ENCODE results near the gene TENM3. TPM values are rescaled to one million over a fixed set of nuclear protein-coding genes. Genes with fewer than 3 reads are reported as not detected.

TENM3 gene
- total RNA-seq, 2 experiments from 2014 or later = not detected

DNA sequence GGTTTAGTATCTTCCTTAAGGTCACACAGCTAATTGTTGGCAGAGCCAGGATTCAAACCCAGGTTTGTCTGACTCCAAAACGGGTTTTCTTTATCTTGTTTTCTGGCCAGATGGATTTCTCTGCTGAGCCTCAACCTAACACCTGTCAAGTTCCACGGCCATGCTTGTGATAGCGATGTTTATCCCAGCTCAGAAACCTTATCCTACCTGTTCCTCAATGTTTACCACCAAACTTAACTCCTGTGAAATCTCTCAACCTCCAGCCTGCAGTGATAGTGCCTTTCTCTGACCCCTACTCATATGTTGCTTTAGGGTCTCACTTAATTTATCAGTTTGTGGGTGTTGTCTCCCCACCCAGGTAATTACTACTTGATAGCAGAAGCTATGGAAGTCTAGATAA is 428.0 kb downstream of the TENM3 start:
- Mint-ChIP-seq H3K4me1 (ENCODE audit: low read depth) (no peaks in the 10 kb centered on the region), H3K27ac (no peak overlapping the region), H3K27me3 (ENCODE audit: low read depth) (peaks cover 2% of the 10 kb centered on the region), H3K36me3 (ENCODE audit: low read depth) (no peaks in the 10 kb centered on the region), H3K4me3 (no peak overlapping the region), H3K9me3 (no peaks in the 10 kb centered on the region)
- CTCF ChIA-PET = interaction anchor here (0.6 kb wide), 1 partner anchor 100 kb away, joined by 3 read pairs; no protein-coding TSS in a partner anchor
- no peak for DNase-seq
- intact Hi-C loops (cut with micrococcal nuclease) = no loop called here

DNA sequence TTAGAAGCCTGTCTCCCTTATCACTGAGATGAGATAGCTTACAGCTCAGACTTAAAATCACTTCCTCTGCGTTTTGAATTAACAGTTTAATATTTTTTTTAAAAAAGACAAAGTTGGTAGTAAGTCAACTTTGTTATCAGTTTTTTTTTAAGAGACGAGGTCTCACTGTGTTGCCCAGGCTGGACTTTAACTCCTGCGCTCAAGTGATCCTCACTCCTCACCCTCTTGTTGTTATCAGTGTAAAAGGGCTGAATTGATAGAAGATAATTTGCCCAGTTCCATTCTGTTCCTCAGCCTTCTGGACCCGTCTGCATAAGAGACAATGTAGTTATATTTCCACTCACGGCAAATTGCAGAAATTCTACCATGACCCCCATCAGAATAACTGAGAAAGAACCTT is 428.5 kb downstream of the TENM3 start:
- CTCF ChIA-PET = no interaction called here

DNA sequence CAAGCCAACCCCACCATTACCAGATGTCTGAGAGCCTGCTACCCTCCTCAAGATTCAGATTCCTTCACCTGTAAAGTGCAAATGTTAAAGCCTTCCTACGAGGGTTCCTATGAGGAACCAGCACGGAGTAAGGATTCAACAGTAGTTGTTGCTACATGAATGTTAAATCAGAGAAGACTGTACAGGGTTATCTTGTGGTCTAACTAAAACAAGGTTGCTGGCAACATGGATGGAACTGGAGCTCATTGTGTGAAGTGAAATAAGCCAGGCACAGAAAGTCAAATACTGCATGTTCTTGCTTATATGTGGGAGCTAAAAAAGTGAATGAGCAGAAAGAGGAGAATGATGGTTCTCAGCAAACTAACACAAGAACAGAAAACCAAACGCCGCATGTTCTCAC is 435.4 kb downstream of the TENM3 start:
- no peak for DNase-seq
- no peaks in the 10 kb centered on the region for H3K9me3 Mint-ChIP-seq
- peaks cover 7% of the 10 kb centered on the region for H3K27me3 Mint-ChIP-seq (ENCODE audit: low read depth)
- CTCF ChIA-PET = no interaction called here
- H3K4me3 Mint-ChIP-seq = no peak overlapping the region
- intact Hi-C loops (cut with micrococcal nuclease) = no loop called here
- H3K4me1 Mint-ChIP-seq (ENCODE audit: low read depth) = no peaks in the 10 kb centered on the region
- H3K27ac Mint-ChIP-seq = no peak overlapping the region
- H3K36me3 Mint-ChIP-seq (ENCODE audit: low read depth) = no peaks in the 10 kb centered on the region

More for the DNA sequence above, 428.5 kb downstream of the TENM3 start:
- Mint-ChIP-seq H3K9me3 (no peaks in the 10 kb centered on the region), H3K27ac (no peak overlapping the region), H3K36me3 (ENCODE audit: low read depth) (no peaks in the 10 kb centered on the region), H3K27me3 (ENCODE audit: low read depth) (peaks cover 2% of the 10 kb centered on the region), H3K4me3 (no peak overlapping the region), H3K4me1 (ENCODE audit: low read depth) (no peaks in the 10 kb centered on the region)
- intact Hi-C loops (cut with micrococcal nuclease) = no loop called here
- DNase-seq = no peak

DNA sequence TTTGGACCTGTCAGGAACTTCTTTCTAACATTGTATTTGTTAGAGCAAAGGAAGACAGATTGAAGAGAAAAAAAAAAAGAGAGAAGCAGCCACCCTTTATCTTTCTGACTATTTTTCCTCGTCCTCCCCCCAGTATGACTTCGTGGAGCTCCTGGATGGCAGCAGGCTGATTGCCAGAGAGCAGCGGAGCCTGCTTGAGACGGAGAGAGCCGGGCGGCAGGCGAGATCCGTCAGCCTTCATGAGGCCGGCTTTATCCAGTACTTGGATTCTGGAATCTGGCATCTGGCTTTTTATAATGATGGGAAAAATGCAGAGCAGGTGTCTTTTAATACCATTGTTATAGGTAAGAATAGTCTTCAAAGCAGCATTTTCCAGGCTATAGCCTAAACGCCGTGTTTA is 436.3 kb downstream of the TENM3 start:
- Mint-ChIP-seq H3K36me3 (ENCODE audit: low read depth) (no peaks in the 10 kb centered on the region), H3K4me1 (ENCODE audit: low read depth) (no peaks in the 10 kb centered on the region), H3K27me3 (ENCODE audit: low read depth) (peaks cover 9% of the 10 kb centered on the region), H3K9me3 (no peaks in the 10 kb centered on the region), H3K4me3 (no peak overlapping the region), H3K27ac (no peak overlapping the region)
- intact Hi-C loops (cut with micrococcal nuclease) = no loop called here
- no peak for DNase-seq
- CTCF ChIA-PET = interaction anchor here (0.7 kb wide), 1 partner anchor 833 kb away, joined by 4 read pairs; no protein-coding TSS in a partner anchor

DNA sequence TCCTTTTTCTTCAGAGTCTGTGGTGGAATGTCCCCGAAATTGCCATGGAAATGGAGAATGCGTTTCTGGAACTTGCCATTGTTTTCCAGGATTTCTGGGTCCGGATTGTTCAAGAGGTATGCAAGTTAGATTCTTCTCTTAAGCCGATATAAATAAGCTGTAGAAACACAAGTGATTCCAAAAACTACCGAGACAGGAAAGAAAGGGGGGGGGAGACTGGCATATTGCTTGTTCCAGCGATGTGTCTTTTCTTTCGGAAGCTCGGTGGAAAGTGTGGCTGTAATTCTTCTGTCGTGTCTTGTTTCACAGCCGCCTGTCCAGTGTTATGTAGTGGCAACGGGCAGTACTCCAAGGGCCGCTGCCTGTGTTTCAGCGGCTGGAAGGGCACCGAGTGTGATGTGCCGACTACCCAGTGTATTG is 437.0 kb downstream of the TENM3 start:
- intact Hi-C loops (cut with micrococcal nuclease) = no loop called here
- no peak overlapping the region for H3K27ac Mint-ChIP-seq

DNA sequence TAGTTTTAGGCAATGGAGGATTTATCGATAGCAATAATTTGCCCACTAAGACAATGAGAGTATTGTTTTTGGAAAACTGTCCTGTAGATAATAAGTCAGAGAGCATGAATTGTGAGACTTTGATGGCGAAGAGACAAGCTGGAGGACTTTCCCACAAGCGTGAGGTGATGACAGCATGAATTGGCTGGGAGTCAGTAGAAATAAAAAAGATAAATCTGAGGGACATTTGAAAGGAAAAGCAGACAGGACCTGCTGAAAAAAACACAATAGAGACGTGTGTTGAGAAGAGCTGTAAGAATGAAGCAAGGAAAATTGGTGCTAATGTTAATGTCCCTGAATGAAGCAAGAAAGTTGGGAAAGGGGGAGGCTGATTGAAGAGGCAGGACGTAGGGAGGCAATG is 440.5 kb downstream of the TENM3 start:
- Mint-ChIP-seq H3K36me3 (ENCODE audit: low read depth) (no peaks in the 10 kb centered on the region), H3K27me3 (ENCODE audit: low read depth) (peaks cover 11% of the 10 kb centered on the region), H3K4me1 (ENCODE audit: low read depth) (no peaks in the 10 kb centered on the region), H3K4me3 (no peak overlapping the region), H3K9me3 (no peaks in the 10 kb centered on the region), H3K27ac (no peak overlapping the region)
- CTCF ChIA-PET = no interaction called here
- intact Hi-C loops (cut with micrococcal nuclease) = no loop called here
- no peak for DNase-seq

More for the DNA sequence above, 437.0 kb downstream of the TENM3 start:
- Mint-ChIP-seq H3K4me1 (ENCODE audit: low read depth) (no peaks in the 10 kb centered on the region), H3K4me3 (no peak overlapping the region), H3K36me3 (ENCODE audit: low read depth) (no peaks in the 10 kb centered on the region), H3K27me3 (ENCODE audit: low read depth) (peaks cover 9% of the 10 kb centered on the region), H3K9me3 (no peaks in the 10 kb centered on the region)
- no peak for DNase-seq
- CTCF ChIA-PET = no interaction called here

DNA sequence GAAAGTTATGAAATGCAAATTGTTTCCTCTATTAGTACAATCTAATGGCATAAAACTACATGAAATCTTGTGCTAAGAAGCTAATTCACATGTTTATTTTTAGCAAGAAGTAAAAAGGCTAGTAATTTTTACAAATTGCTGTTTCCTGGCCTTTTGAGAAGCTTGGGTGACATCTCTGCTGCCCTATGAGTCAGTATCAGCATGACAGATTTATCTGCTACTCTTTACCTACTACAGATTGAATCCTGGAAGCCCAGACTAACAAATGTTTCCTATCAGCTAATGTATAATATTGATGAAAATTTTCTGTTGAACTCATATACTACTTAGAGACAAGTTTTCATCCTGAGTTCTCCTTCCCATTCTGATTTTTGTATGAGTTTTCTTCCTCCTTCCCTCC is 441.6 kb downstream of the TENM3 start:
- no peak for DNase-seq
- intact Hi-C loops (cut with micrococcal nuclease) = no loop called here
- CTCF ChIA-PET = interaction anchor here (0.6 kb wide), 1 partner anchor 252 kb away, joined by 3 read pairs; no protein-coding TSS in a partner anchor
- H3K4me3 Mint-ChIP-seq = no peak overlapping the region
- no peaks in the 10 kb centered on the region for H3K36me3 Mint-ChIP-seq (ENCODE audit: low read depth)
- no peak overlapping the region for H3K27ac Mint-ChIP-seq
- no peaks in the 10 kb centered on the region for H3K9me3 Mint-ChIP-seq
- peaks cover 12% of the 10 kb centered on the region for H3K27me3 Mint-ChIP-seq (ENCODE audit: low read depth)
- H3K4me1 Mint-ChIP-seq (ENCODE audit: low read depth) = no peaks in the 10 kb centered on the region

DNA sequence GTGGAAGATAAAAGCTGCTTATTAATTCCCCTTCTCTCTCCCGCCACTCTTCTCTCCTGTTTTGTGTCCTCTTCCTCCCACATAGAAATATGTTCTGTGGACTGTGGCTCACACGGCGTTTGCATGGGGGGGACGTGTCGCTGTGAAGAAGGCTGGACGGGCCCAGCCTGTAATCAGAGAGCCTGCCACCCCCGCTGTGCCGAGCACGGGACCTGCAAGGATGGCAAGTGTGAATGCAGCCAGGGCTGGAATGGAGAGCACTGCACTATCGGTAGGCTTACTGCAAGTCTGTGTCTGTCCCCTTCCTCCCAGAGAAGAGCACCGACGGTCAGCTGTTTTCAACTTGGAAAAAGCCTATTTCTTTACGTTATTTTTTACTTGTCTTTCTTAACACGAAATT is 444.9 kb downstream of the TENM3 start:
- H3K4me1 Mint-ChIP-seq (ENCODE audit: low read depth) = no peaks in the 10 kb centered on the region
- no peaks in the 10 kb centered on the region for H3K9me3 Mint-ChIP-seq
- H3K27ac Mint-ChIP-seq = no peak overlapping the region
- DNase-seq = no peak
- CTCF ChIA-PET = no interaction called here
- intact Hi-C loops (cut with micrococcal nuclease) = no loop called here
- peaks cover 15% of the 10 kb centered on the region for H3K27me3 Mint-ChIP-seq (ENCODE audit: low read depth)
- no peak overlapping the region for H3K4me3 Mint-ChIP-seq
- H3K36me3 Mint-ChIP-seq (ENCODE audit: low read depth) = no peaks in the 10 kb centered on the region

DNA sequence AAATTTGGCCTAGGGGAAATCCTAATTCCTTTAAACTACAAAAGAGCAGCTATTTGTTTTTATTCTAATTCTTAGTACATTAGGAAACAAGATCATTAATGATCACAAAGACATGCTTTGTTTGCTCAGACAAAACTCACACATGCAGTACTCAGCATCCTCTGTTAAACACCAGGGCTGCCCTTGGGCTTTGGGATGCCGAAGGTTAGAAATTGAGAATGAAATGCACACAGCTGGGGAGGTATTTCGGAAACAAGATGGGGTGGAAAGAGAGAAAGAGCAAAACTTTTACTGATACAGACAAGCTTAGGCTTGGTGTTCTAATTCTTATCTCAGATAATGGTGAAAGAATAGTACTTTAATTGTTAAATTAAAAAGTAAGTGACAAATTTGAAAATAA is 451.3 kb downstream of the TENM3 start:
- no peak overlapping the region for H3K4me3 Mint-ChIP-seq

DNA sequence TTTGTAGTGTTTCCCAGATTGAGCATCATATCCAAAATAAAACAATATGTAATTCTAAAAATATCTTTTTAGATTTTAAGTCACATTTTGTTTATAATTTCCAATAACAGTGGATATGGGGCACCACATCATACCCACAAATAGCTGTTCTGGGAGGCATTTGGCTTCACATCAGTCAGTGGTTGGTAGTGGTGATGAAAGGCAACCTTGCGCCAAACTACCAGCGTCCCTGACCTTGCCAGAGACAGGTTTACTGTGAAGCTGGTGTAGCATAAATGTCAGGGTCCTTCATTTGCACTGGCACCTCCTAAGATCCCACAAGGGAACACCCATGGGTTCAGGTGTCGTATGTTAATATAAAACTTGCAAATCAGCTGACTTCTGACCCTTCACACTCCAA is 451.8 kb downstream of the TENM3 start:
- intact Hi-C loops (cut with micrococcal nuclease) = no loop called here
- DNase-seq = no peak
- CTCF ChIA-PET = no interaction called here

More for the DNA sequence above, 451.3 kb downstream of the TENM3 start:
- no peaks in the 10 kb centered on the region for H3K9me3 Mint-ChIP-seq
- CTCF ChIA-PET = no interaction called here
- DNase-seq = no peak
- no peak overlapping the region for H3K27ac Mint-ChIP-seq
- H3K27me3 Mint-ChIP-seq (ENCODE audit: low read depth) = peaks cover 24% of the 10 kb centered on the region
- intact Hi-C loops (cut with micrococcal nuclease) = no loop called here
- H3K4me1 Mint-ChIP-seq (ENCODE audit: low read depth) = no peaks in the 10 kb centered on the region
- H3K36me3 Mint-ChIP-seq (ENCODE audit: low read depth) = no peaks in the 10 kb centered on the region

DNA sequence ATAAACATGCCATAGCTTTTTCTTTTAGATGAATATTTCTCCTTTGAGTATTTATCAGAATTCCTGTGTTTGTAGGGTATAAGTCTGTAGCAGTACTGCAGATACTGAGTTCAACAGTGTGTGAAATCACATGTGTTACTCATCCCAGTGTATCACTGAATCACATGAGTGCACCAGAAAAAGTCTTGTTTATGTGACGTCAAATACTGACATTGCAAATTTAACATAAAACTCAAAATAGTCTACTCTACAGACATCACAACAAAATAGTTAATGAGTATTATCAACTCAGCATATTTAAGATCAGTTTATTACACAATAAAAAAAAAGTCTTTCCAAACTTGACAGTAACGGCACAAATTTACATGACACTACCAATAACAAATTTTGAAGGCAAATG is 452.6 kb downstream of the TENM3 start:
- DNase-seq = no peak
- intact Hi-C loops (cut with micrococcal nuclease) = no loop called here
- Mint-ChIP-seq H3K4me3 (no peak overlapping the region), H3K4me1 (ENCODE audit: low read depth) (no peaks in the 10 kb centered on the region), H3K27ac (no peak overlapping the region), H3K9me3 (no peaks in the 10 kb centered on the region), H3K27me3 (ENCODE audit: low read depth) (peaks cover 17% of the 10 kb centered on the region), H3K36me3 (ENCODE audit: low read depth) (no peaks in the 10 kb centered on the region)
- CTCF ChIA-PET = no interaction called here

More for the DNA sequence above, 451.8 kb downstream of the TENM3 start:
- H3K4me3 Mint-ChIP-seq = no peak overlapping the region
- H3K27ac Mint-ChIP-seq = no peak overlapping the region
- H3K36me3 Mint-ChIP-seq (ENCODE audit: low read depth) = no peaks in the 10 kb centered on the region
- H3K27me3 Mint-ChIP-seq (ENCODE audit: low read depth) = peaks cover 22% of the 10 kb centered on the region
- H3K9me3 Mint-ChIP-seq = no peaks in the 10 kb centered on the region
- H3K4me1 Mint-ChIP-seq (ENCODE audit: low read depth) = no peaks in the 10 kb centered on the region

DNA sequence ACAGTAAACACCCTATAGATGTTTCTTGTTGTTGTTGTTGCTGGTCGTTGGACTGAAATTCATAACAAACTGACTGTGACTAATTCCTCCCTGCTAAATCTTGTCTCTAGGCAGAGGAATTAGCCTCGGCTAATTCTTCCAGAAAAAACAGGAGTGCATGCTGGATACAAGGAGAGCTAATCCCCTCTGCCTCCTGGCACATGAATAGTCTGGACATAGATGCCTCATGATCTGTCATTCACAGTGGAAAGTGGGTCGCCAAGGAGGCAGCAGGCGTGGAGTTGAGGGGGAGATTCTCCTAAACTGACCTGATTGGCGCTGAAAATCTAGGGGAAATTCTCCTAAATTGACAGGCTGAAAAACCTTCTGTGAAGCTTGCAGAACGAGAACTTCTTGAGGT is 453.9 kb downstream of the TENM3 start:
- Mint-ChIP-seq H3K27ac (no peak overlapping the region), H3K4me1 (ENCODE audit: low read depth) (no peaks in the 10 kb centered on the region), H3K27me3 (ENCODE audit: low read depth) (peaks cover 20% of the 10 kb centered on the region), H3K4me3 (no peak overlapping the region), H3K36me3 (ENCODE audit: low read depth) (no peaks in the 10 kb centered on the region), H3K9me3 (no peaks in the 10 kb centered on the region)
- DNase-seq = no peak
- intact Hi-C loops (cut with micrococcal nuclease) = no loop called here
- CTCF ChIA-PET = interaction anchor here (0.6 kb wide), 1 partner anchor 240 kb away, joined by 7 read pairs; no protein-coding TSS in a partner anchor

DNA sequence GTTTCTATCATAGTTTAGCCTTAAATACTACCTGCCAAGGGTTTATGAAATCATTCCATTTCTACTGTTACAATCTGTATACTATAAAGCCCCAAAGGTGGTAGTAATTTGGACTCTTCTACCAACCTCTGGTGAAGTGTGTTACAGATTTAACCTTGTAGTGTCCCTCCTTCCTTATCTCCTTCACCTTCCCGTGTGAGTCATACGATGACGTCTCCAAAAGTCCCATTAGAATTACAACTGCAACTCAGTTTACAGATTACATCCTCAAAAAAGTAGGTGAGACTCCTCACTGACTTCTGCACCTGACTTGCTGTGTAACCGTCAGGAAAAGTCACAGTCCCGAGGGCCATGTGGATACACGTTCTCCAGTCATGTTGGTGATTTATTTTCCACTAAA is 455.0 kb downstream of the TENM3 start:
- no peak overlapping the region for H3K27ac Mint-ChIP-seq
- no peaks in the 10 kb centered on the region for H3K36me3 Mint-ChIP-seq (ENCODE audit: low read depth)
- DNase-seq = no peak
- no peaks in the 10 kb centered on the region for H3K4me1 Mint-ChIP-seq (ENCODE audit: low read depth)
- H3K9me3 Mint-ChIP-seq = no peaks in the 10 kb centered on the region
- H3K27me3 Mint-ChIP-seq (ENCODE audit: low read depth) = peaks cover 17% of the 10 kb centered on the region
- no peak overlapping the region for H3K4me3 Mint-ChIP-seq
- intact Hi-C loops (cut with micrococcal nuclease) = no loop called here
- CTCF ChIA-PET = no interaction called here
